HG03520 (cell line): ENCODE results near the gene ADAD2.

Experiments used
- ATAC-seq: cut with Tn5 transposase; IDR thresholded peaks from one replicate; pipeline ENCODE4 v1.9.1; 2021; ENCODE audit warnings: mild to moderate bottlenecking, moderate library complexity; ENCODE audit not compliant: unreplicated experiment

Gene ADAD2

GRCh38 chr16:84190731-84191388, at the start of gene ADAD2:
Gene ADAD2 (plus strand): TSS chr16:84191157. CDS start chr16:84191231, 74 bp downstream.
- ATAC-seq = no peak

GRCh38 chr16:84143081-84143480, 47.9 kb upstream of the ADAD2 start:
- no peak for ATAC-seq

DNA sequence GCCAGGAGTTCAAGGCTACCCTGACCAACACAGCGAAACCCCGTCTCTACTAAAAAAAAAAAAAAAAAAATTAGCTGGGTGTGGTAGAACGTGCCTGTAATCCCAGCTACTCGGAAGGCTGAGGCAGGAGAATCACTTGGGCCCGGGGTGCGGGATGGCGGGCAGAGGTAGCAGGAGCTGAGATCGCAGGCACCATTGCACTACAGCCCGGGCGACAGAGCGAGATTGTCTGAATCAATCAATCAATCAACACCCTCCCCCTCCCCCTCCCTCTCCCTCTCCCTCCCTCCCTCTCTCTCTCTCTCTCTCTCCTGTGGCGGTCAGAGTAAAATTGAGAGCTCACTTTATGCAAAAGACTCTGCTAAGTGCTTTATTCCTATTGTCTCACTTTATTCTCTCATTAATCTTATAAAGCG, 47.2 kb upstream of the ADAD2 start:
- ATAC-seq = no peak

GRCh38 chr16:84144209-84144858, 46.6 kb upstream of the ADAD2 start:
- no peak for ATAC-seq

DNA sequence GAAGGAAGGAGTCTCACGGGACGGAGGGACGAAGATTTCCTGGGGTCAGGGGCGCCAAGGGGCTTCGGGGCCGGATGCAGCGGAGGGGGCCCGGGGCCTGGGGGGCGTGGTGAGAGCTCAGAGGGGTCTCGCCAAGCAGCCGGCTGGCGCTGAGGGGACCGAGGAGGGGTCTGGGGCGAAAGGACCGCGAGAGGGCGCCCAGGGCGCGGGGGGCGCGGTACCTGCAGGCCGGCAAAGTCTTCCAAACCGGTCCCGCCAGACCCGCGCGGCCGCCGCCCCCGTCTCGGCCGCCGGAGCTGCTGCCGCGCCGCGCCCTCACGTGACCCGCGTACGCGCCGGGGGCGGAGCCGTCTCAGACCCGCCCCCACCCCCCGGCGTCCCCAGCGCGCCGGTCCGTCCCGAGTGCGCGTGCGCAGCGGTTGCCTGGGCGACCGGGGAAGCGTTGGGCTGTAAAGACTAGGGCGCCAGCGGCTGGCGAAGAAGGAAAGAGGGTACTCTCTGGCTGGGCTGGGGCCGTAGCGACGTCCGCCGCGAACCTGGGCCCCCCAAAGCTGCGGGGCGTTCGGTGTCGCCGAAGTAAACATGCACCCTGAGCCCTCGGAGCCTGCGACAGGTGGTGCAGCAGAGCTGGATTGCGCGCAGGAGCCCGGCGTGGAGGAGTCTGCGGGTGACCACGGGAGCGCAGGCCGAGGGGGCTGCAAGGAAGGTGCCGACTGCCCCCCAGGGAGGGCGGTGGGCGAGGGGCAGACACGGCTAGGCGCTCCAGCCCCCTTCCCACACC, 45.9 kb upstream of the ADAD2 start, which contains the start of the genes DNAAF1 and HSDL1:
TSS of gene DNAAF1 (plus strand) at position 450 of the 781 bp plus-strand sequence. CDS start at position 583, 133 bp downstream.
TSS of gene HSDL1 (minus strand) at position 319 of the 781 bp plus-strand sequence. CDS start 13,856 bp downstream, outside the sequence.
- ATAC-seq = peak; percentile 77

DNA sequence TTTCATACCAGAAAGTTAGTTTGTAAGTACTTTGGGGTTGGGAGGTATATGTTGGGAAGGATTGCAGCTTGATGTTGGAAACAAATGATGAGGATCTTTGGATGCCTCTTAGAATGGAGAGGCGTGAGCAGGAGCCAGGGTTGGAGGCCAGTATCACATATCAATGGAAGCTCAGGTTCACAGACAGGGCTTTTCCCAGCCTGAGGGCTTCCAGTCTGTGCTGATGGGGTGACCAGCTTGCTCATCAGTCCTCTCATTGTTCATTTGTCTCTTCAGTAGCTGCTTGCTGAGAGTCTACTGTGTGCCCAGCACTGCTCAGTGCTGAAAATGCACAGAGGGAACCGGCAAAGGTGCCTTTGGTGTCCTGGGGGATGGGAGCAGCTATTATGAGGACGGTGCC, 40.0 kb upstream of the ADAD2 start:
- no peak for ATAC-seq

DNA sequence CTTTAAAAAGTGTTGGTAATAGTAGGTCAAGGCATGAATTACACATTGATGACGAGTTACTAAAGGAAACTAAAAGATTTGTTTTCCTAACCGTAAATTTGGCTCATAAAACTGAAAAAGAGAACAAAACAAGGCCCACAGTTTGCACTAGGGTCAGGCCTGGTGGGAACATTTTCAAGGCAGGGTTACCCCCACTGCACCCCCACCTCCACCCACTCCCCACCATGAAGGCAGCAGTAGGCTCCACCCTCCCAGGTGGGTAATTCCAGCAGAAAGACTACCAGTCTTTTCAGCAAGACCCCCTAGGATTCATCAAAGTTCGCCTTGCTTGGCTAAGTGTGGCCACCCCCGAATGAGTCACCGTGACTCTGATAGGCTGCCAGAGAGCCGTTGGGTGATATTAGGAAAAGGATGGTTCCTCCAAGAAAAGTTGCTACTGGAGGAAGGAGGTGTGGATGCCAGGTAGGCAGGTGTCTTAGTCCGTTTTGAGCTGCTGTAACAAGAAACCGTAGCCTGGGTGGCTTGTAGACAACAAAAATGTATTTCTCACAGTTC, 37.2 kb upstream of the ADAD2 start:
- ATAC-seq = no peak

- ATAC-seq = no peak
These were observed 35.7 kb upstream of the ADAD2 start for GRCh38 chr16:84155226-84155625.

GRCh38 chr16:84155771-84156170, 35.2 kb upstream of the ADAD2 start:
- ATAC-seq = no peak

DNA sequence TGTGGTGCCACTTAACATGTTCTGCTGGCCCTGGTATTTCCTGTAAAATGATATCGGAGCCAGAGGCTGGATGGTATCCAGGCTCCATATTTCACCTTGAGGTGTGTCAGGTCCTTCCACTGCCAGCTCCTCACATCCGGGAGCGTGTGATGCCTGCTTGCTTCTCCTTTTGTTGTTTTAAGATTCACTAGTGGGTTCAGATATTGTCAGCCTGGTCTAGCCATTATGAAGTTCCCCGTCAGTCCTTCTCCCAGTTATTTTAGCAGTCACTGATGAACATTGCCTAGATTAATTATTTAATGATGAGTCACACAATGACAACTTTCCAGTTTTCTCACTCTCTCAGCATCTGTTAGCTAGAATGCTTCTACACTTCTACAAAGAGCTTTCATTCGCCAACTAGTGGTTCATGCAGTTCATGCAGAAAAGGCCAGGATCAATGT, 34.6 kb upstream of the ADAD2 start:
- ATAC-seq = no peak

DNA sequence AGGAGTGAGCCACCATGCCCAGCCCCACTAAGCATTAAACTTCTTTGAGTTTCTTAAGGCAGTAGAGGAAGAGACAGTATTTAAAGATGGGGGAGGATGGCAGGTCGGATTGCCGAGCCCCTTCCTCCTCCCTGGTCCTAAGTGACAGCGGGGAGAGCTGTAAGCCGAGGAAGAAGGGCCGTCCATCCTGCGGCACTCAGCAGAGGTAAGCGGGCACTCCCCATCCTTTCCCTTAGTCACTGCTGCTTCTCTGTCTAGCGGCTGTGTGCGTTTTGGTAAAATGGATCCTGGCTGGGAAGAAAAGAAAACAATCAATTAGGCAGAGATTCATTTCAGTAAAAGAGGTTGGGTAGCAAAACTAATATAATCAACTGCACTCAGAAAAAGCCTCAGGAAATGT, 31.9 kb upstream of the ADAD2 start:
- ATAC-seq = no peak

- no peak for ATAC-seq
These were observed 31.2 kb upstream of the ADAD2 start for GRCh38 chr16:84159800-84160199.

- no peak for ATAC-seq
These were observed 29.9 kb upstream of the ADAD2 start for GRCh38 chr16:84161037-84161436.

DNA sequence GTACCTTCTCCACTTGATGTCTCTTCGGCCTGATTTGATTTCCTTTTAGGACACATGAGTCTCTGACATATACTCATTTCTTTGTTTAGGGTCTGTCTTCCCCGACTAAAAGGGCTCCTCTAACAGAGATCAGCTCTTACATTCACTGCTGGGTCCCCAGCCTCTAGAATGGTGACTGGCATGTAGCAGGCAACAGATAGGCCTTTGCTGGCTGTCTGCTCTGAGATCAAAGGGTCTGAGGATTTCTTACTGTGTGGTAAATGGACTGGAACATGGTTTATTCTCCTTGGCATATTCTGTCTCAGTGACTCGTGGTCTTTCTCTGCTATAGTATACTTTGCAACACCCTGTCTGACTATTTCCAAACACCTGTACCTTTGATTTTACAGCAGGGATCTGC, 29.2 kb upstream of the ADAD2 start:
- ATAC-seq = no peak

DNA sequence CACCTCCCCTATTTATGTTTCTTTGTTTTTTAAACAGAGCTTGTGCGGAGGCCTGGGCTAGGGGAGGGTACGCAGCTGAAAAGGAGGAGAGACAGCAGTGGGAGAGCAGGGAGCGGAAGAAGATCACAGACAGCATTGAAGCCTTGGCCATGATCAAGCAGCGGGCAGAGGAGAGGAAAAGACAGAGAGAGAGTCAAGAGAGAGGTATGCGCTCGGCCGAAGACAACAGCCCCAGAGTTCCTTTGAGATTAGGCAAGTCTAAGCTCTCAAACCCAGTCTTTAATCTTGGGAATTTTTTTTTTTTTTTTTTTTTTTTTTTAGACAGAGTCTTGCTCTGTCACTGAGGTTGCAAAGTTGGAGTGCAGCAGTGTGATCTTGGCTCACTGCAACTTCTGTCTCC, 25.2 kb upstream of the ADAD2 start:
- no peak for ATAC-seq

GRCh38 chr16:84166796-84167695, 23.9 kb upstream of the ADAD2 start:
- no peak for ATAC-seq

GRCh38 chr16:84169765-84170310, 21.1 kb upstream of the ADAD2 start:
- ATAC-seq = no peak

DNA sequence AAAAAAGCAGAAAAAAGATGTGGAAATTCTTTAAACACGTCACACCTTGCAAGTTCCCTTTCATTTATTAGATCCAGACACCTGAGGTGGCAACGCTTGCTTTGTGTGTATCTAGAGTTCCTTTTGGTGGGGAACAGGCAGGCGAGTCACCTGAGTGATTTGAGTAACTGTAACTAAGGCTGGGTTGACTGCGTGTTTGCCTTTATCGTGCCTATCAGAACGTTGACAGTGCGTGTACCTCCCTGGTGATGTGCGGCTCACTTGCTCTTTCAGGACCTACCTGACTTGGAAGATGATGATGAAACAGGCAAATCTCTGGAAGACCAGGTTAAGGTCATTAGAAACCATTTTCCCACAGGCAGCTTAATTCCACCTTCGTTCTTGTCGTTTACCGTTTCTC, 16.6 kb upstream of the ADAD2 start:
- ATAC-seq = no peak

DNA sequence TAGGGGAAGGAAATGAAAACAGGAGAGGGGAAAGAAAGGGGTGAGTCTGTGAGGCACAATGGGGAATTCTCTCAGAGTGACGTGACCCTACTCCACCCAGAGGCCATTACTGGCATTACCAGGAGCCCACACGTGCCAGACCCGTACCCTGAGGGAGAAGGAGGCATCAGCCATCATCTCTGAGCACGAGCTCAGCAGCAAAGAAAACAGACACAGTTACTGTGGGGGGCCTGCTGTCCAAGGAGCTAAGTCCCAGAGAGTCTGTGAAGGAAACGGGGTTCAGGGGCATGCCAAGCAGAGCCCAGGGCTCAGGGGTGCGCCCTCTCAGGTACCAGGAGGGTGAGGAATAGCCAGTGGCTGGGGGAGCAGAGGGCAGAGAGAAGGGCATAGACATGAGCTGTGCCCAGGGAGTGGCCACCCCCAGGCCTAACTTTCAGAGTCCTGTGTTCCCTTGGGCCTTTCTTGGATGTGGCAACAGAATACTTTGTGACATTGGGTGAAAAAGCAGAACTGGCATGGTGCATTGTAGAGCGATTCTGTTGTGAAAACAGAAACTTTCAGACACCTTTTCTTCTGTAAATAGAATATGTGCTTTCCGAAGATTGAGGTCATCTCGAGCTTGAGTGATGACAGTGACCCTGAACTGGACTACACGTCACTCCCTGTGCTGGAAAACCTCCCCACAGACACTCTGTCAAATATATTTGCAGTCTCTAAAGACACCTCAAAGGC, 15.4 kb upstream of the ADAD2 start:
- ATAC-seq = peak; percentile 70
